ENCODE data around the gene SLC27A5. TPM values are rescaled to one million over a fixed set of nuclear protein-coding genes. Genes with fewer than 3 reads are reported as not detected.
A peak's percentile ranks its signal among the peaks of the same experiment; 100 is the strongest.
"Not testable (repeated sequence)": the region's sequence is repeated elsewhere in the genome, so short reads cannot be mapped to it uniquely, and the experiment has no call there.

Gene SLC27A5
- polyA plus RNA-seq, 4 donors = 2.2 to 17.0 (median 6.1) TPM

DNA sequence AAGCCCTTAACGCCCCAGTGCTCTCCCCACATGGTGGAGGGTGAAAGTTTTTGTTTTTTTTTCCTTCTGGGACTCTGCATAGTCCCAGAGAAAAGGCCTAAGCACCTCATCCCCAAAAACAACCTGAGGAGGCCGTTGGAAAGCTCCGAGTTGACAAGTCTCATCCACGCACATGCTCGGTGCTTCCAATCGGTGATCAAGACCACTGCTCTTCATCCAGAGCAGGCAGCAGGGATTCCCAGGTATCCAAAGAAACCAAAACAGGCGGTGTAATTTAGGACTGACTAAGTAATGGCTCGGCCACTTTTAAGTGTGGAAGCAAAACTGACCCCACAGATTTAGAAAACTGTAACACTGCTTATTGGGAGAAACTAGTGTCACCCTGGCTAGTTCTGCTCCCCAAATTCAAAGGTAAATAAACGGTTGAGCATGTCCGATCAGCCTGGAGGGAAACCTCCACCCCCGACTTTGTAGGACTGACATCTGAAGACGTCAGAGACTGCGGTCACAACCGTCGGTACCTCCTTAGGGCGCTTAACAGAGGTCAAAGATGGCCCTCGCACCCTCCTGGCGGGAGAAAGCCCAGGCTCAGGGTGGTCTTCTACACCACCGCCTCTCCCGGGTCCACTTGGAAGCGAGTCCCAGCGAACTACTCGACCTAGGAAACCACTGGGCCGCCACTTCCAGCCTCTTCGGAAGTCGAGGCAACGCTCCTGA, 36.6 kb downstream of the SLC27A5 start:
- no peaks in the 10 kb centered on the region for H3K9me3 ChIP-seq (ENCODE audit: control insufficient read depth in 2 of 2, insufficient read depth in 1 of 2, low read depth in 1 of 2, low read length in 1 of 2)
- FAIRE-seq (no peak), DNase-seq (no peak)
- peaks cover 0 to 60% (median 0%) of the 10 kb centered on the region in 3 donors for H3K36me3 ChIP-seq (ENCODE audit: control insufficient read depth in 3 of 3, insufficient read depth in 2 of 3, low read depth in 1 of 3, low read length in 3 of 3)
- H3K4me1 ChIP-seq (ENCODE audit: control insufficient read depth in 3 of 3, insufficient read depth in 2 of 3, low read depth in 1 of 3, low read length in 2 of 3) = peaks cover 4 to 8% (median 6%) of the 10 kb centered on the region in 3 donors
- 22 to 23% (median 23%) methylated on average over 27 of the region's 27 CpGs for WGBS, 3 donors
- H3K27ac ChIP-seq (ENCODE audit: low read depth in 1 of 3, low read length in 2 of 3) = peak overlapping the region; percentile 38 to 94 (median 93)
- peak overlapping the region; percentile 26 to 93 (median 72) for H3K4me3 ChIP-seq (ENCODE audit: low read depth in 1 of 3, low read length in 3 of 3)
- no peaks in the 10 kb centered on the region for H3K27me3 ChIP-seq (ENCODE audit: control insufficient read depth in 3 of 3, insufficient read depth in 3 of 3, low read length in 3 of 3)

DNA sequence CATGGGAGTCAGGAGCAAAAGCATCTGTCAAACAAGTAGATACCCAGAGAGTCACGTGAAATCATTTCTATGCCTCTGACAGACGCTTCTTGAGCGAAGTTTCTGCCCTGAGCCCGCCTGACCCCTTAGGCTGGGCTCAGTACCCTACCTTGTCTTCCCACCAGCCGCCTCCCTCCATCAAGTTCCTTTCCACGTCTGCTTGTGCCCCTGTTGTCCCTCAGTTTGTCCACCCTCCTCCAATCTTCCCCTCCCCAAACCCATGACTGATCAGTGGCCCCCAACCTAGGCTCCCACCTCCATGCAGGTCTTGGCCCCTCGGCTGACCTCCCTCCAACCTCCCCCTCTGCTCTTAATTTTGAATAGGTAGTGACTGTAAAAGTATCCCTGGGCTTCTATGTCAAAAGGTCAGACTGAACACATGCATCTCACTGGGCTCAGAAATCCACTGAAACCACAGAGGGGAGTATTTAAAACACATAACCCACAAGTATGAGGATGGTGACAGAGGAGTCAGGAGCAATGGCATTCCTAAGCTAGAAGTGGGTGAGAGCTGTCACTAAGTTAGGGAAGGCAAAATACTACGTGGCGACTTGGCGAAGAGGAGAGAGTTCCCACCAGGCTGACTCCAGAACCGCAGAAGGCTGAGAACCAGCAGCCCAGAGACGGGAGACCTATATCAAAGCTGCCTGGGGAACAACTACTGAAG, 37.3 kb downstream of the SLC27A5 start:
- Histone ChIP-seq H3K27ac (ENCODE audit: low read depth in 1 of 3, low read length in 2 of 3) (peak overlapping the region in 1 of 3 donors; percentile 94), H3K4me3 (ENCODE audit: low read depth in 1 of 3, low read length in 3 of 3) (no peak overlapping the region), H3K4me1 (ENCODE audit: control insufficient read depth in 3 of 3, insufficient read depth in 2 of 3, low read depth in 1 of 3, low read length in 2 of 3) (peaks cover 4 to 8% (median 6%) of the 10 kb centered on the region in 3 donors), H3K36me3 (ENCODE audit: control insufficient read depth in 3 of 3, insufficient read depth in 2 of 3, low read depth in 1 of 3, low read length in 3 of 3) (peaks cover 0 to 60% (median 0%) of the 10 kb centered on the region in 3 donors), H3K27me3 (ENCODE audit: control insufficient read depth in 3 of 3, insufficient read depth in 3 of 3, low read length in 3 of 3) (no peaks in the 10 kb centered on the region), H3K9me3 (ENCODE audit: control insufficient read depth in 2 of 2, insufficient read depth in 1 of 2, low read depth in 1 of 2, low read length in 1 of 2) (no peaks in the 10 kb centered on the region)
- 87 to 90% (median 90%) methylated on average over 12 of the region's 12 CpGs for WGBS, 3 donors
- no peak for FAIRE-seq
- no peak for DNase-seq

DNA sequence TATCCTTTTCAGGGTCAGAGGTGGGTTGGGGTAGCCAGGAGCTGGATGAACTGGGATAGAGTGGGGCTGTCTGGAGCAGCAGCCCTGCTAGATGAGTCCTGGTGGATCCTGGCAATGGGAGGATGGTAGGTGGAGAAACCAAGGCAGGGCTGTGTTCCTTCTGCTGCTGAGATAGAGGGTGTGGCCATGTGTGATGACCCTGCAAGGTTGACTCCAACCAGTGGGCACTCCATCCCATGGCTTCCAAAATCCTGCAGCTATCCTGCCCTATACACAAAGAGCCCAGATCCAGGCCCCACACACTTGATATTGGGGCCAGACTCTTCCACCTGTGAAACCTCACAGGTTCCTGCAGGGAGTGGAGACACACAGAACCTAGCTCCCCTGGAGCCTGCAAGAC, 38.0 kb downstream of the SLC27A5 start:
- Histone ChIP-seq H3K4me3 (ENCODE audit: low read depth in 1 of 3, low read length in 3 of 3) (no peak overlapping the region), H3K4me1 (ENCODE audit: control insufficient read depth in 3 of 3, insufficient read depth in 2 of 3, low read depth in 1 of 3, low read length in 2 of 3) (peaks cover 4 to 8% (median 6%) of the 10 kb centered on the region in 3 donors), H3K27me3 (ENCODE audit: control insufficient read depth in 3 of 3, insufficient read depth in 3 of 3, low read length in 3 of 3) (no peaks in the 10 kb centered on the region), H3K27ac (ENCODE audit: low read depth in 1 of 3, low read length in 2 of 3) (no peak overlapping the region), H3K9me3 (ENCODE audit: control insufficient read depth in 2 of 2, insufficient read depth in 1 of 2, low read depth in 1 of 2, low read length in 1 of 2) (no peaks in the 10 kb centered on the region), H3K36me3 (ENCODE audit: control insufficient read depth in 3 of 3, insufficient read depth in 2 of 3, low read depth in 1 of 3, low read length in 3 of 3) (peaks cover 0 to 58% (median 0%) of the 10 kb centered on the region in 3 donors)
- DNase-seq (no peak), FAIRE-seq (no peak)

DNA sequence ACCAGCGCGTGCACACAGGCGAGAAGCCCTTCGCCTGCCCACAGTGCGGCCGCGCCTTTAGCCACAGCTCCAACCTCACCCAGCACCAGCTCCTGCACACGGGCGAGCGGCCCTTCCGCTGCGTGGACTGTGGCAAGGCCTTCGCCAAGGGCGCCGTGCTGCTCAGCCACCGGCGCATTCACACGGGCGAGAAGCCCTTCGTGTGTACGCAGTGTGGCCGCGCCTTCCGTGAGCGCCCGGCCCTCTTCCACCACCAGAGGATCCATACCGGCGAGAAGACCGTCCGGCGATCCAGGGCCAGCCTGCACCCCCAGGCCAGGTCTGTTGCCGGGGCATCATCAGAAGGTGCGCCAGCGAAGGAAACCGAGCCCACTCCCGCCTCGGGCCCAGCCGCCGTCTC, 40.1 kb downstream of the SLC27A5 start:
- 95 to 98% (median 97%) methylated on average over 39 of the region's 39 CpGs for WGBS, 3 donors

DNA sequence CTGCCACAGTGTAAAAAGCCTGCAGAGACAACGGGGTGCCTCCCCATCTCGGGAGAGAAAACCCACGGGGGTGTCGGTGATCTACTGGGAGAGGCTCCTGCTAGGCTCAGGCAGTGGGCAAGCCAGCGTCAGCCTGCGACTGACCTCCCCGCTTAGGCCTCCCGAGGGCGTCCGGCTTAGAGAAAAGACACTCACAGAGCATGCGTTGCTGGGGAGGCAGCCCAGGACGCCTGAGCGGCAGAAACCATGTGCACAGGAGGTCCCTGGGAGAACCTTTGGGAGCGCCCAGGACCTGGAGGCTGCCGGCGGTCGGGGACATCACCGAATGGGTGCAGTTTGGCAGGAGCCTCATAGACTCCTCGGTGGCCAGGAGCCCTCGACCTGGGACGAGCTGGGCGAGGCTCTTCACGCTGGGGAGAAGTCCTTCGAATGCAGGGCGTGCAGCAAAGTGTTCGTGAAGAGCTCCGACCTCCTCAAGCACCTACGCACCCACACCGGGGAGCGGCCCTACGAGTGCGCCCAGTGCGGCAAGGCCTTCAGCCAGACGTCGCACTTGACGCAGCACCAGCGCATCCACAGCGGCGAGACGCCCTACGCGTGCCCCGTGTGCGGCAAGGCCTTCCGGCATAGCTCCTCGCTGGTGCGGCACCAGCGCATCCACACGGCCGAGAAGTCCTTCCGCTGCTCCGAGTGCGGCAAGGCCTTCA, 40.8 kb downstream of the SLC27A5 start:
- FAIRE-seq; DNase-seq; H3K27ac ChIP-seq (ENCODE audit: low read depth in 1 of 3, low read length in 2 of 3); H3K27me3 ChIP-seq (ENCODE audit: control insufficient read depth in 3 of 3, insufficient read depth in 3 of 3, low read length in 3 of 3); H3K9me3 ChIP-seq (ENCODE audit: control insufficient read depth in 2 of 2, insufficient read depth in 1 of 2, low read depth in 1 of 2, low read length in 1 of 2); H3K4me3 ChIP-seq (ENCODE audit: low read depth in 1 of 3, low read length in 3 of 3): not testable (repeated sequence)
- H3K4me1 ChIP-seq (ENCODE audit: control insufficient read depth in 3 of 3, insufficient read depth in 2 of 3, low read depth in 1 of 3, low read length in 2 of 3) = peaks cover 0 to 13% (median 0%) of the 10 kb centered on the region in 3 donors
- 92 to 95% (median 94%) methylated on average over 20 to 41 of the region's 53 CpGs for WGBS, 3 donors
- peaks cover 0 to 42% (median 0%) of the 10 kb centered on the region in 3 donors for H3K36me3 ChIP-seq (ENCODE audit: control insufficient read depth in 3 of 3, insufficient read depth in 2 of 3, low read depth in 1 of 3, low read length in 3 of 3)

More for the DNA sequence above, 40.1 kb downstream of the SLC27A5 start:
- H3K27me3 ChIP-seq (ENCODE audit: control insufficient read depth in 3 of 3, insufficient read depth in 3 of 3, low read length in 3 of 3) = no peaks in the 10 kb centered on the region
- H3K4me3 ChIP-seq (ENCODE audit: low read depth in 1 of 3, low read length in 3 of 3) = no peak overlapping the region
- DNase-seq (no peak), FAIRE-seq (no peak)
- H3K27ac ChIP-seq (ENCODE audit: low read depth in 1 of 3, low read length in 2 of 3) = no peak overlapping the region
- no peaks in the 10 kb centered on the region for H3K9me3 ChIP-seq (ENCODE audit: control insufficient read depth in 2 of 2, insufficient read depth in 1 of 2, low read depth in 1 of 2, low read length in 1 of 2)
- H3K4me1 ChIP-seq (ENCODE audit: control insufficient read depth in 3 of 3, insufficient read depth in 2 of 3, low read depth in 1 of 3, low read length in 2 of 3) = peaks cover 2 to 8% (median 4%) of the 10 kb centered on the region in 3 donors
- peaks cover 0 to 42% (median 0%) of the 10 kb centered on the region in 3 donors for H3K36me3 ChIP-seq (ENCODE audit: control insufficient read depth in 3 of 3, insufficient read depth in 2 of 3, low read depth in 1 of 3, low read length in 3 of 3)

DNA sequence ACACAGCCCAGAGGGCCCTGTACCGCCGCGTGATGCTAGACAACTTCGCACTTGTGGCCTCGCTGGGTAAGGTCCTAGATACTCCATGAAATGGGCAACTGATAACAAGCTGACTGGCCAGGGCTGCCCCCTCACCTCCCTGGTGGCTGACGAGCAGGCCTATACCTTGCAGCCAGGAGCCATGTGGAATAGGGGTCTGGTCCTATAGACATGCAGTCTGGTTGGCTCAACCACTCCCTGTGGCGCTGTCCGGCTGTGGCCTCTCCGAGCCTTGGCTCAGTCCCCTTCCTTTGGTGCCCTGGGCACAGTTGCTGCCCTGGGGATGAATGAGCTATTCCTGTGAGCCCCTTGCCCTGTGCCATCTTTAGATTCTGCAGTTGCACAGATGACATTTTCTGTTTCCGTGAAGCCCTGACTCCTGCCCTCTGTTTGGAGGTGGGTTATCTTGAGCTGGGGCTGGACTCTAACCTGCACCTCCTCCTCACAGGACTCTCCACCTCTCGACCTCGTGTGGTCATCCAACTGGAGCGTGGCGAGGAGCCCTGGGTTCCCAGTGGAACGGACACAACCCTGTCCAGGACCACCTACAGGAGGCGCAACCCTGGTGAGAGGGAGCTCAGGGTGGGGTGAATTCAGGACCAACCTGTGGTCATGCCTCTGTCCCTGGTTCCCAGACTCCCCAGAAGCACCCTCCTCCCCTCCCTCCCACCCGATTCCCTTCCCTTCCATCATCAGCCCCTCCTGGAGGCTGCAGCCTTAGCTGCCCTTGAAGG, 42.4 kb downstream of the SLC27A5 start:
- no peaks in the 10 kb centered on the region for H3K9me3 ChIP-seq (ENCODE audit: control insufficient read depth in 2 of 2, insufficient read depth in 1 of 2, low read depth in 1 of 2, low read length in 1 of 2)
- peaks cover 0 to 10% (median 0%) of the 10 kb centered on the region in 3 donors for H3K4me1 ChIP-seq (ENCODE audit: control insufficient read depth in 3 of 3, insufficient read depth in 2 of 3, low read depth in 1 of 3, low read length in 2 of 3)
- no peak overlapping the region for H3K4me3 ChIP-seq (ENCODE audit: low read depth in 1 of 3, low read length in 3 of 3)
- H3K36me3 ChIP-seq (ENCODE audit: control insufficient read depth in 3 of 3, insufficient read depth in 2 of 3, low read depth in 1 of 3, low read length in 3 of 3) = peaks cover 0 to 42% (median 0%) of the 10 kb centered on the region in 3 donors
- 90 to 96% (median 94%) methylated on average over 17 of the region's 17 CpGs for WGBS, 3 donors
- FAIRE-seq (no peak), DNase-seq (no peak)
- no peaks in the 10 kb centered on the region for H3K27me3 ChIP-seq (ENCODE audit: control insufficient read depth in 3 of 3, insufficient read depth in 3 of 3, low read length in 3 of 3)
- H3K27ac ChIP-seq (ENCODE audit: low read depth in 1 of 3, low read length in 2 of 3) = no peak overlapping the region

DNA sequence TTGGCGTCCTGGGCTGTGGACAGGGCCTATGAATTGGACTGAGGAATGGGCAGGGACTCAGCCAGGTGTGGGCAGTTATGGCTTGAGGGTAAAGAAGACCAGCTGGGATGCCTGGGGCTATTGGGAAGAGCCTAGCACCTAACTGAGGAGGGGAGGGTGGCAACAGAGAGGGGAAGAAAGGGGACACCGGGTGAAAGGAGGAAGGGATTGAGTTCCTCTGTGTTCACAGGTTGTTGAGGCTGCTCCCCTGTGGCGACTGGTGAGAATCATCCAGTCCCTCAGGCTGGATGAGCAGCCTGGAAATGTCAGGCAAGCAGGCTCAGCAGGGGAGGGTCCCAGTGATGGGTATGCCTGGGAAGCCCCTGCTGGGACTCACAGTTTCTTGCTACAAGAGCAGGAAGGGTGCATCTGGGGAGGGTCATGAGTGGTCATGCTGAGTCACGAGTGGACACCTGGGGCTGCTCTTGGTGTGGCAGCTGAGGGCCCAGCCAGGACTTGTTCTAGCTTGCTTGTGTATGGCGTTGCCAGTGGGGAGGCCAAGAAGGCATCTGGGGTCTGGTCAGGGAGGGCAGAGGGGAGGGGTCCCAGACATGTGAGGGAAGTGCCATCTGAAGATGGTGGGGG, 43.5 kb downstream of the SLC27A5 start:
- no peak for FAIRE-seq
- WGBS, 3 donors = 56 to 64% (median 63%) methylated on average over 5 of the region's 5 CpGs
- peak overlapping the region in 1 of 3 donors; percentile 19 for H3K4me3 ChIP-seq (ENCODE audit: low read depth in 1 of 3, low read length in 3 of 3)
- H3K27me3 ChIP-seq (ENCODE audit: control insufficient read depth in 3 of 3, insufficient read depth in 3 of 3, low read length in 3 of 3) = no peaks in the 10 kb centered on the region
- H3K9me3 ChIP-seq (ENCODE audit: control insufficient read depth in 2 of 2, insufficient read depth in 1 of 2, low read depth in 1 of 2, low read length in 1 of 2) = no peaks in the 10 kb centered on the region
- H3K36me3 ChIP-seq (ENCODE audit: control insufficient read depth in 3 of 3, insufficient read depth in 2 of 3, low read depth in 1 of 3, low read length in 3 of 3) = peaks cover 0 to 39% (median 0%) of the 10 kb centered on the region in 3 donors
- peaks cover 0 to 10% (median 0%) of the 10 kb centered on the region in 3 donors for H3K4me1 ChIP-seq (ENCODE audit: control insufficient read depth in 3 of 3, insufficient read depth in 2 of 3, low read depth in 1 of 3, low read length in 2 of 3)
- no peak overlapping the region for H3K27ac ChIP-seq (ENCODE audit: low read depth in 1 of 3, low read length in 2 of 3)
- no peak for DNase-seq
